Renal cortex interstitium (tissue), 11 donors: ENCODE results near the gene MXRA8. TPM values are rescaled to one million over a fixed set of nuclear protein-coding genes. Genes with fewer than 3 reads are reported as not detected.
A peak's percentile ranks its signal among the peaks of the same experiment; 100 is the strongest.

Experiments
- DNase-seq, 11 donors: peaks; one replicate each; pipeline ENCODE4 v3.0.0-alpha.2; 2013; ENCODE audit warnings: low read depth in 9 of 11, low spot score in 4 of 11; ENCODE audit errors: extremely low read depth in 1 of 11
- polyA plus RNA-seq, 3 donors: library from polyadenylated mRNA; unstranded; fragments of 120-200 nt; gene quantifications; one replicate each; pipeline ENCODE4 v1.2.1, GENCODE V29; 2013; ENCODE audit not compliant: insufficient read length in 3 of 3

Gene MXRA8
- polyA plus RNA-seq, 3 donors: 145 to 202 (median 196) TPM

- no peak for DNase-seq
These were observed 51.0 kb downstream of the MXRA8 start for GRCh38 chr1:1307261-1307922.

DNA sequence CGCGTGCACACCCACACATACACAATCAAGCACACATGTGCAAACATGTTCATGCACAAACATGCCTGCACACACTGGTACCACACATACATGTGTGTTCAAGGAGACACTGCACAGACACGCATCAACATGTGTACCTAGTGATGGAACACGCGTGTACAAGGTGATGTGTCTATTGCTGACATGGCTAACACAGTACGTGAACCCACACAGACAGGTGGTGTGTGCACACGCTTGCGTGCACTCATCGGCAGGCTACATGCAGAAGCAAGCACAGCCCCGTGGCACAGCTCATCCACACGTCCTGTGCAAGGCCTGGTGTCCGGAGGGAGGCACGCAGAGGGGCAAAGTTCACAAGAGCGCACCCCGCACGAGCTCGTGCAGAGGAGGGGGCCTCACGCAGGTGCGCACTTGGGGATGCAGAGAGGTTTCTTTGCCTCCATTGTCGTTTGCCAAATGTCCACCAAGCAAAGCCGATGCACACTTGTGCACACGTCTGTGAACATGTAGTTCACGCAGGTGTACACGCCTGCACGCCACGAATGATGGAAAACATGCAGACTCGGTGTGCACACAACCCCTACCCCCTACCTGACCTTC lies 51.6 kb downstream of the MXRA8 start:
- no peak for DNase-seq

GRCh38 chr1:1306070-1306660 lies 52.2 kb downstream of the MXRA8 start:
- DNase-seq: no peak

DNA sequence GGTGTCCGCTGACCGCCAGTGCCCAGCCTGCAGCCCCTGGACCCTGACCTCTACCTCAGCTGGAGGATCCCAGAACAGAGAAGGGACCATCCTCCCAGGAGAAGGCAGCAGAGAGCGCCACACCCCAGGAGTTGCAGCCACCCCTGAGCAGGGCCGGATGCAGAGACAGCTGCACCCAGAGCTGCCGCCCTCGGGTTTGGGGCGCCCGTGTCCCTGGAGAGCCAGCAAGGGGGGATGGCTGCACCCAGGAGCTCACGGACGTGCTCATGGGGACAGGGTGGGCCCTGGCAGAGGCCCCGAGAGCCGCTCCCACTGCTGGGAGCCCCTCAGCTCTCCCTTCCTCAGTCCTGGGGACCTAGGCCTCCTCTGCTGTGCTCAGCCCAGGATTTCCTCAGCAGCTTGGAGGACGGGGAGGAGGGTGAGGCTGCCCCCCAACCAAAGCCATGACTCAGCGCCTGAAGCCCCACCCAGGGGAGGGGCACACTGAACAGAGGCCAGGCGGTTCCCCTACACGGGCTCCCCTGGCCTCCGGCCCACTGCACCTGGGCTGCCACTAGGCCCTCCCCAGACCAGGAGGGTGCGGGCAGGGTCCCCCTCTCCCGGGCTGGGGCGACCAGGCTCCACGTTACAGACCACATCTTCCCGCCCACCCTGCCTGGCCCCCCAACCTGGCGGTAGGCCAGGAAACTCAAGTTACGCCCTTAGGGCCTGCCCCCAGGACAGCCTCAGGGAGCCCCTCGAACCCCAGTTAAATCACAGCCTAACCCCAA lies 52.9 kb downstream of the MXRA8 start:
- no peak for DNase-seq

- peak in 8 of 11 donors; percentile 40 to 63 (median 58) for DNase-seq
These were observed 53.7 kb downstream of the MXRA8 start for GRCh38 chr1:1304331-1305299.

DNA sequence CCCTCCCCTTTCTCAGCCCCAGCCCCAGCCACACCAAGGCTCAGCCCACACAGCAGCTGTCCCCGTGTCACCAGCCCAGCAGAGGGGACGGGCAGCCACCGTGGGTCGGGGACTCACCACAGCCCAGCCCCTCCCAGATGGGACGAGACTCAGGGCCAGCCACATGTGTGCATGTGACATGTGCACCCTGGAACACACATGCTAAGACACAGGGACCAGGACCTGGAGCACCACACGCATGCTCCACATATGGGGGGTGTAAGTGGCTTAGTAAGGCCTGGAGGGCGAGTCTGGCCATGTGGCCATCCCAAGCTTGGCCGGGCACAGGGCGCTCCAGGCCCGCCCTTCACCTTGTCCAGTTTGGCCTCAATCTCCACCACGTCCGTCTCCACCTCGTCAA lies 54.6 kb downstream of the MXRA8 start:
- DNase-seq: no peak

DNA sequence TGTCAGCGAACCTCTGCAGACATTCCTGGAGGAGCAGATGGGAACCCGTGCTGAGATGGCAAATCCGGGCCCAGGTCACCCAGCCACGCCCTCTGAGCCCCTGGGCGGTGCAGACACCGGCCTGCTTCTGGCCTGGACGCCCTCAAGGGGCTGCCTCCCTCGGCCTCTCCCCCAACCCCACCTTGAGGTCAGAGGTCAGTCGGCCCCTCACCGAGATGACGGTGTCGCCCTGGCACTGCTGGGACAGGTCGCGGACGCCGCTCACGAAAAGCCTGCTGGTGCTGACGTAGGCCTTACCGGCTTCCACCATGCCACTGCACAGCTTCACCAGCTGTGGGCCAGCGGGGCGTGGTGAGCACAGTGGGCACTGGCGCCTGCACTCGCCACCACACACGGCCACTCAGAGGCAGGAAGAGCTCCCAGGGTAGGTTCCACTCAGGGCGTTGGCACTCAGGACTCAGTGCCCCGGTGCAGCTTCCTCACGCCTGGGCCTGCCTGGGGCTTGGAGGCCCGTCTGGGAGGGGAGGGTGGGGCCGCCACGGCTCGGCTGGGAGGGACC lies 55.3 kb downstream of the MXRA8 start:
- no peak for DNase-seq

Other genes with a start within 250 kb of the MXRA8 start
- gene C1orf159, start 242.5 kb downstream of the MXRA8 start, polyA plus RNA-seq: 10 to 100 TPM in 2 of 3 donors, 1 to 10 TPM in 1; 6.4 to 20.1 (median 14.1) TPM
- gene TTLL10, start 184.7 kb downstream of the MXRA8 start, polyA plus RNA-seq: under 1 TPM; 0.30 to 0.88 (median 0.50) TPM
- under 1 TPM; 0.20 to 0.80 (median 0.43) TPM for gene TNFRSF18, start 152.0 kb downstream of the MXRA8 start, polyA plus RNA-seq
- gene TNFRSF4, start 144.4 kb downstream of the MXRA8 start, polyA plus RNA-seq: 1 to 10 TPM; 1.1 to 3.0 (median 2.4) TPM
- 100 to 1,000 TPM; 106 to 141 (median 132) TPM for gene SDF4, start 126.6 kb downstream of the MXRA8 start, polyA plus RNA-seq
- gene B3GALT6, start 126.3 kb downstream of the MXRA8 start, polyA plus RNA-seq: 10 to 100 TPM; 20.9 to 22.5 (median 21.3) TPM
- gene C1QTNF12, start 111.8 kb downstream of the MXRA8 start, polyA plus RNA-seq: 10 to 100 TPM in 2 of 3 donors, 1 to 10 TPM in 1; 7.5 to 17.4 (median 12.2) TPM
- gene UBE2J2, start 84.7 kb downstream of the MXRA8 start, polyA plus RNA-seq: 10 to 100 TPM; 44.5 to 58.5 (median 53.4) TPM
- gene SCNN1D, start 78.1 kb downstream of the MXRA8 start, polyA plus RNA-seq: 10 to 100 TPM in 1 of 3 donors, 1 to 10 TPM in 2; 3.9 to 10.5 (median 5.8) TPM
- gene ACAP3, start 50.6 kb downstream of the MXRA8 start, polyA plus RNA-seq: 10 to 100 TPM; 22.4 to 39.1 (median 38.3) TPM
- 10 to 100 TPM in 2 of 3 donors, 1 to 10 TPM in 1; 4.5 to 10.4 (median 10.0) TPM for gene PUSL1, start 50.0 kb downstream of the MXRA8 start, polyA plus RNA-seq
- gene INTS11, start 33.9 kb downstream of the MXRA8 start, polyA plus RNA-seq: 100 to 1,000 TPM; 107 to 159 (median 117) TPM
- 10 to 100 TPM; 10.0 to 18.0 (median 16.0) TPM for gene CPTP, start 33.8 kb downstream of the MXRA8 start, polyA plus RNA-seq
- under 1 TPM; 0.31 to 0.52 (median 0.47) TPM for gene TAS1R3, start 27.3 kb downstream of the MXRA8 start, polyA plus RNA-seq
- 10 to 100 TPM; 23.6 to 45.9 (median 42.6) TPM for gene DVL1, start 9.1 kb downstream of the MXRA8 start, polyA plus RNA-seq
- gene AURKAIP1, start 16.7 kb upstream of the MXRA8 start, polyA plus RNA-seq: 10 to 100 TPM; 52.0 to 89.3 (median 86.3) TPM
- gene CCNL2, start 40.8 kb upstream of the MXRA8 start, polyA plus RNA-seq: 100 to 1,000 TPM; 241 to 386 (median 255) TPM
- gene MRPL20, start 48.7 kb upstream of the MXRA8 start, polyA plus RNA-seq: 100 to 1,000 TPM; 115 to 120 (median 120) TPM
- 10 to 100 TPM in 2 of 3 donors, 1 to 10 TPM in 1; 8.3 to 14.7 (median 10.6) TPM for gene ANKRD65, start 62.7 kb upstream of the MXRA8 start, polyA plus RNA-seq
- gene VWA1, start 77.1 kb upstream of the MXRA8 start, polyA plus RNA-seq: 10 to 100 TPM; 31.6 to 74.6 (median 62.4) TPM
- gene ATAD3C, start 91.1 kb upstream of the MXRA8 start, polyA plus RNA-seq: 1 to 10 TPM; 2.2 to 5.5 (median 2.9) TPM
- 10 to 100 TPM; 11.6 to 28.5 (median 15.1) TPM for gene ATAD3B, start 113.2 kb upstream of the MXRA8 start, polyA plus RNA-seq
- gene ATAD3A, start 153.6 kb upstream of the MXRA8 start, polyA plus RNA-seq: 10 to 100 TPM; 15.4 to 29.0 (median 25.9) TPM
- gene TMEM240, start 182.1 kb upstream of the MXRA8 start, polyA plus RNA-seq: 10 to 100 TPM in 1 of 3 donors, 1 to 10 TPM in 2; 4.0 to 12.1 (median 6.6) TPM
- 10 to 100 TPM; 79.9 to 85.8 (median 80.6) TPM for gene SSU72, start 216.3 kb upstream of the MXRA8 start, polyA plus RNA-seq
- gene FNDC10, start 241.6 kb upstream of the MXRA8 start, polyA plus RNA-seq: 1 to 10 TPM; 1.8 to 4.8 (median 3.2) TPM